ENCODE results near the gene GABRB3. TPM values are rescaled to one million over a fixed set of nuclear protein-coding genes. Genes with fewer than 3 reads are reported as not detected.

The GABRB3 gene
- polyA plus RNA-seq, 1 donor (not counting 4 experiments of a cell fraction or from before 2014, with no cell fraction given): 0.81 TPM

- H3K4me1 ChIP-seq (ENCODE audit: control insufficient read depth, extremely low read depth, insufficient read depth, low read length): no peaks in the 10 kb centered on the region
- H3K27me3 ChIP-seq (ENCODE audit: control insufficient read depth, extremely low read depth, insufficient read depth, low read length): no peaks in the 10 kb centered on the region
- H4K20me1 ChIP-seq (ENCODE audit: control insufficient read depth, extremely low read depth, insufficient read depth, low read length): no peaks in the 10 kb centered on the region
- FAIRE-seq: no peak
- H3K4me2 ChIP-seq (ENCODE audit: control insufficient read depth, extremely low read depth, insufficient read depth, low read depth, low read length): no peak overlapping the region
- no peak overlapping the region for H2AFZ ChIP-seq (ENCODE audit: control insufficient read depth, low read length)
- peaks cover 4% of the 10 kb centered on the region for H3K9me3 ChIP-seq (ENCODE audit: control insufficient read depth, low read depth, low read length)
- H3K79me2 ChIP-seq (ENCODE audit: control insufficient read depth, insufficient read depth, low read length): no peaks in the 10 kb centered on the region
- DNase-seq (ENCODE audit: low read depth, low spot score): no peak
- H3K4me3 ChIP-seq (ENCODE audit: control insufficient read depth in 2 of 3, extremely low read depth in 1 of 3, insufficient read depth in 2 of 3, low read depth in 1 of 3, low read length in 3 of 3): no peak overlapping the region
- H3K27ac ChIP-seq (ENCODE audit: control insufficient read depth, insufficient read depth, low read length): no peak overlapping the region
- dilution Hi-C loops (cut with MboI; ENCODE audit: extremely low pct_ligation_motif_present, low sequenced_read_pairs): no loop called here
- H3K36me3 ChIP-seq (ENCODE audit: control insufficient read depth in 2 of 2, extremely low read depth in 1 of 2, insufficient read depth in 2 of 2, low read length in 2 of 2): no peaks in the 10 kb centered on the region
- TF ChIP-seq, protein P1, sequence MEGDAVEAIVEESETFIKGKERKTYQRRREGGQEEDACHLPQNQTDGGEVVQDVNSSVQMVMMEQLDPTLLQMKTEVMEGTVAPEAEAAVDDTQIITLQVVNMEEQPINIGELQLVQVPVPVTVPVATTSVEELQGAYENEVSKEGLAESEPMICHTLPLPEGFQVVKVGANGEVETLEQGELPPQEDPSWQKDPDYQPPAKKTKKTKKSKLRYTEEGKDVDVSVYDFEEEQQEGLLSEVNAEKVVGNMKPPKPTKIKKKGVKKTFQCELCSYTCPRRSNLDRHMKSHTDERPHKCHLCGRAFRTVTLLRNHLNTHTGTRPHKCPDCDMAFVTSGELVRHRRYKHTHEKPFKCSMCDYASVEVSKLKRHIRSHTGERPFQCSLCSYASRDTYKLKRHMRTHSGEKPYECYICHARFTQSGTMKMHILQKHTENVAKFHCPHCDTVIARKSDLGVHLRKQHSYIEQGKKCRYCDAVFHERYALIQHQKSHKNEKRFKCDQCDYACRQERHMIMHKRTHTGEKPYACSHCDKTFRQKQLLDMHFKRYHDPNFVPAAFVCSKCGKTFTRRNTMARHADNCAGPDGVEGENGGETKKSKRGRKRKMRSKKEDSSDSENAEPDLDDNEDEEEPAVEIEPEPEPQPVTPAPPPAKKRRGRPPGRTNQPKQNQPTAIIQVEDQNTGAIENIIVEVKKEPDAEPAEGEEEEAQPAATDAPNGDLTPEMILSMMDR (optimal IDR thresholded peaks at IDR 0.05 in 1 of 3, IDR thresholded peaks at IDR 0.05 in 1 of 3, conservative IDR thresholded peaks at IDR 0.05 in 1 of 3; ENCODE audit: extremely low read depth in 1 of 3, insufficient read depth in 2 of 3, low read length in 3 of 3): no peak
- TF ChIP-seq EZH2 (IDR thresholded peaks at IDR 0.05; ENCODE audit: low read length): no peak
- no peaks in the 10 kb centered on the region for H3K9me1 ChIP-seq (ENCODE audit: control insufficient read depth, extremely low read depth, insufficient read depth, low read length)
- H3K9ac ChIP-seq (ENCODE audit: control insufficient read depth, extremely low read depth, insufficient read depth, low read length): no peak overlapping the region
Observed at GRCh38 chr15:26620528-26621458, 152.1 kb downstream of the GABRB3 start.

- no peak overlapping the region for H3K27ac ChIP-seq (ENCODE audit: control insufficient read depth, insufficient read depth, low read length)
- FAIRE-seq (no peak), DNase-seq (ENCODE audit: low read depth, low spot score) (no peak)
- H3K9ac ChIP-seq (ENCODE audit: control insufficient read depth, extremely low read depth, insufficient read depth, low read length): no peak overlapping the region
- H3K9me1 ChIP-seq (ENCODE audit: control insufficient read depth, extremely low read depth, insufficient read depth, low read length): no peaks in the 10 kb centered on the region
- dilution Hi-C loops (cut with MboI; ENCODE audit: extremely low pct_ligation_motif_present, low sequenced_read_pairs): no loop called here
- H3K36me3 ChIP-seq (ENCODE audit: control insufficient read depth in 2 of 2, extremely low read depth in 1 of 2, insufficient read depth in 2 of 2, low read length in 2 of 2): no peaks in the 10 kb centered on the region
- H3K27me3 ChIP-seq (ENCODE audit: control insufficient read depth, extremely low read depth, insufficient read depth, low read length): no peaks in the 10 kb centered on the region
- no peak overlapping the region for H2AFZ ChIP-seq (ENCODE audit: control insufficient read depth, low read length)
- H3K9me3 ChIP-seq (ENCODE audit: control insufficient read depth, low read depth, low read length): peaks cover 2% of the 10 kb centered on the region
- H3K4me2 ChIP-seq (ENCODE audit: control insufficient read depth, extremely low read depth, insufficient read depth, low read depth, low read length): no peak overlapping the region
- no peaks in the 10 kb centered on the region for H3K4me1 ChIP-seq (ENCODE audit: control insufficient read depth, extremely low read depth, insufficient read depth, low read length)
- H3K79me2 ChIP-seq (ENCODE audit: control insufficient read depth, insufficient read depth, low read length): no peaks in the 10 kb centered on the region
- TF ChIP-seq EZH2 (IDR thresholded peaks at IDR 0.05; ENCODE audit: low read length): no peak
- TF ChIP-seq, protein P1 (optimal IDR thresholded peaks at IDR 0.05 in 1 of 3, IDR thresholded peaks at IDR 0.05 in 1 of 3, conservative IDR thresholded peaks at IDR 0.05 in 1 of 3; ENCODE audit: extremely low read depth in 1 of 3, insufficient read depth in 2 of 3, low read length in 3 of 3): no peak
- H3K4me3 ChIP-seq (ENCODE audit: control insufficient read depth in 2 of 3, extremely low read depth in 1 of 3, insufficient read depth in 2 of 3, low read depth in 1 of 3, low read length in 3 of 3): no peak overlapping the region
- H4K20me1 ChIP-seq (ENCODE audit: control insufficient read depth, extremely low read depth, insufficient read depth, low read length): no peaks in the 10 kb centered on the region
Observed at GRCh38 chr15:26615927-26616302, 157.0 kb downstream of the GABRB3 start.
